Astrocyte (in vitro differentiated cells and primary cell): ENCODE data around the gene EML6.

ENCODE experiments used
- CTCF ChIP-seq: IDR thresholded peaks from 2 replicates; pipeline ENCODE4 v1.5.1; 2011; ENCODE audit warnings: low read depth, mild to moderate bottlenecking, inconsistent platforms, low read length, moderate library complexity; ENCODE audit not compliant: insufficient read depth
- EZH2 ChIP-seq: IDR thresholded peaks from 2 replicates; pipeline ENCODE4 v1.6.1; 2012; ENCODE audit warnings: mild to moderate bottlenecking, low read length, inconsistent platforms; ENCODE audit not compliant: insufficient read depth

- TF ChIP-seq CTCF, result no peak
- TF ChIP-seq EZH2, result no peak
Measured at GRCh38 chr2:54806975-54807374, 83.5 kb downstream of the EML6 start.
